ENCODE results near the gene RBM34.

The RBM34 gene

DNA sequence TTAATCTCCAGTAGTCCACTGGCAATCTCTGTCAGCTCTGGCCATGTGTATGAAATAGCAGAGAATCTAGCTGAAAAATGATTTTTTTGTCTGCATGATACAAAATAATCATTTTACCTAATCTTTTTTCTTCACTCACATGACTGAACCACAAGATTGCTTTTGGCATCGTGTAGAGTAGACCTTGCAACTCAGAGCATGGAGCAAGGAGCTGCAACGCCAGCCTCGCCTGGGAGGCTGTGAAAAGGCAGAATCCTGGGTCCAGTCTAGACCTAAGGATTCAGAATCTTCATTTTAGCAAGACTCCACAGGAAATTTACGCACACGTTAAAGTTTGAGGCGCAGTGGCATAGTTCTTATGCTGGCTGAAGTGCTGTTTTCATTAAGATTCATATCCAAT lies 72.6 kb downstream of the RBM34 start:
- TF ChIP-seq, protein P1, sequence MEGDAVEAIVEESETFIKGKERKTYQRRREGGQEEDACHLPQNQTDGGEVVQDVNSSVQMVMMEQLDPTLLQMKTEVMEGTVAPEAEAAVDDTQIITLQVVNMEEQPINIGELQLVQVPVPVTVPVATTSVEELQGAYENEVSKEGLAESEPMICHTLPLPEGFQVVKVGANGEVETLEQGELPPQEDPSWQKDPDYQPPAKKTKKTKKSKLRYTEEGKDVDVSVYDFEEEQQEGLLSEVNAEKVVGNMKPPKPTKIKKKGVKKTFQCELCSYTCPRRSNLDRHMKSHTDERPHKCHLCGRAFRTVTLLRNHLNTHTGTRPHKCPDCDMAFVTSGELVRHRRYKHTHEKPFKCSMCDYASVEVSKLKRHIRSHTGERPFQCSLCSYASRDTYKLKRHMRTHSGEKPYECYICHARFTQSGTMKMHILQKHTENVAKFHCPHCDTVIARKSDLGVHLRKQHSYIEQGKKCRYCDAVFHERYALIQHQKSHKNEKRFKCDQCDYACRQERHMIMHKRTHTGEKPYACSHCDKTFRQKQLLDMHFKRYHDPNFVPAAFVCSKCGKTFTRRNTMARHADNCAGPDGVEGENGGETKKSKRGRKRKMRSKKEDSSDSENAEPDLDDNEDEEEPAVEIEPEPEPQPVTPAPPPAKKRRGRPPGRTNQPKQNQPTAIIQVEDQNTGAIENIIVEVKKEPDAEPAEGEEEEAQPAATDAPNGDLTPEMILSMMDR (IDR thresholded peaks at IDR 0.05) = no peak

DNA sequence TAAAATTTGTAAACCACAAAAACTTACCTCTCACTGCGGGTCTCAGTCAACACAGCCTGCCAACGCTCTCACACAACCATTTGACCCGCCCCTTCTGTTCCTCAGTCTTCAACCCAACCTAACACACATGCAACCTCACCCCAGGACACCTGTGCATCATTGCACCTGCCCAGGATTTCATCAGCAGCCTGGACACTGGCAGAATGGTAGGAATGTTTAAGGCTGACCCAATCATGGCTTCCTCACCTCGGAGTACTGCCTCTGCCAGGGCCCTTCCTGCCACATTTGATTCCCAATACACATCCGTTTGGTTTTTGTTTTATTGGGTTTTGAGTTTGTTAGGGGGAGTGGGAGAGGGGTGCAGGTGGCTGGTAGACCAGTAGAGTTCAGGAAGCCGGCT lies 73.1 kb downstream of the RBM34 start:
- TF ChIP-seq, protein P1 (IDR thresholded peaks at IDR 0.05) = no peak

All from LNCAP (cell line).